ENCODE results near the gene GLT1D1. TPM values are rescaled to one million over a fixed set of nuclear protein-coding genes. Genes with fewer than 3 reads are reported as not detected.

GLT1D1 gene
- total and polyA plus RNA-seq, 2 donors (not counting 3 experiments of a cell fraction or from before 2014, with no cell fraction given) = not detected

DNA sequence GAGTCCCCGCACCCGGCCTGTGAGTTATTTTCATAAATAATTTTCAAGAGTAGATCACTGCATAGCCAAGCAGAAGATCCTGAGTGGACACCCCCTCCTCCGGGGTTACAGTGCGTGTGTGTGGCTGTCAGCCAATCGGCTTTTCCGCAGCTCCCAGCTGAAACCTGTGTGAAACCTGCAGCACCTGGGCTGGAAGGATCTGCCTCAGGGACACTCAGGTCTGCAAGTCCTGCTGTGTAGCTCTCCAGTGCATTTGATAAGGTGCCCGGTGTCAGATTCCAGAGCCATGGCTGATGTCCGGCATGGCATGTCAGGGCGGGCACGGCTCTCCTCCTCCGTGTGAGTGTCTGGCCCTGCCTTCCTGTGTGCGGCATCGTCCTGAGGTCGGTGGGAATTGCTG lies 124.8 kb downstream of the GLT1D1 start:
- dilution Hi-C loops (cut with MboI; ENCODE audit: extremely low pct_ligation_motif_present, low sequenced_read_pairs) (no loop called here), intact Hi-C loops (cut with micrococcal nuclease) (no loop called here)
- Histone ChIP-seq H3K4me2 (ENCODE audit: insufficient read depth, low read length) (no peak overlapping the region), H3K9me3 (replicated peaks; ENCODE audit: control insufficient read depth, insufficient read depth, low read length) (peaks cover 16% of the 10 kb centered on the region), H3K27ac (ENCODE audit: insufficient read depth, low read depth, low read length) (no peak overlapping the region), H3K4me1 (ENCODE audit: control insufficient read depth, extremely low read depth, insufficient read depth, low read length) (no peaks in the 10 kb centered on the region), H4K20me1 (replicated peaks; ENCODE audit: control insufficient read depth, extremely low read depth, insufficient read depth, low read length) (no peaks in the 10 kb centered on the region), H3K27me3 (ENCODE audit: control insufficient read depth in 2 of 2, insufficient read depth in 2 of 2, low read length in 2 of 2) (no peaks in the 10 kb centered on the region), H3K4me3 (replicated peaks in 1 of 3; ENCODE audit: insufficient read depth in 1 of 3, low read depth in 1 of 3, low read length in 3 of 3) (no peak overlapping the region), H2AFZ (ENCODE audit: low read depth, low read length) (no peak overlapping the region), H3K9me1 (replicated peaks; ENCODE audit: control insufficient read depth, extremely low read depth, insufficient read depth, low read length) (no peaks in the 10 kb centered on the region), H3K36me3 (ENCODE audit: control insufficient read depth in 2 of 2, extremely low read depth in 1 of 2, insufficient read depth in 2 of 2, low read length in 2 of 2) (no peaks in the 10 kb centered on the region), H3K79me2 (ENCODE audit: control insufficient read depth, insufficient read depth, low read length) (no peaks in the 10 kb centered on the region), H3K9ac (replicated peaks; ENCODE audit: extremely low read depth, insufficient read depth, low read length) (no peak overlapping the region)
- BruUV-seq (replicated peaks) = no TSS peak
- no peak for FAIRE-seq
- DNase-seq (ENCODE audit: low read depth, low spot score) = no peak
- ChIA-PET CTCF (no interaction called here), POLR2A (no interaction called here)
- TF ChIP-seq GATA2 (IDR thresholded peaks at IDR 0.05; ENCODE audit: insufficient read depth, insufficient read length, low read depth, low read length) = no peak
- TF ChIP-seq MAX (IDR thresholded peaks at IDR 0.05; ENCODE audit: insufficient read depth, insufficient read length) = no peak
- TF ChIP-seq CTCF (IDR thresholded peaks at IDR 0.05; ENCODE audit: extremely low read depth in 1 of 2, insufficient read depth in 1 of 2, low read depth in 1 of 2, low read length in 2 of 2) = no peak
- no peak for TF ChIP-seq FOS (IDR thresholded peaks at IDR 0.05; ENCODE audit: borderline replicate concordance, insufficient read depth, low read length)
- TF ChIP-seq POLR2AphosphoS5 (IDR thresholded peaks at IDR 0.05; ENCODE audit: insufficient read depth, low read depth, low read length) = no peak
- TF ChIP-seq POLR2A (IDR thresholded peaks at IDR 0.05; ENCODE audit: low read depth, low read length) = no peak
- TF ChIP-seq JUN (IDR thresholded peaks at IDR 0.05; ENCODE audit: borderline replicate concordance, insufficient read depth, insufficient read length, low read depth) = no peak
- TF ChIP-seq EZH2 (IDR thresholded peaks at IDR 0.05; ENCODE audit: borderline replicate concordance, low read depth, low read length, severe bottlenecking) = no peak
- no peak for TF ChIP-seq MYC (IDR thresholded peaks at IDR 0.05; ENCODE audit: low read depth, low read length)

All from endothelial cell of umbilical vein (primary cell).